ENCODE measurements around the gene TBPL1. TPM values are rescaled to one million over a fixed set of nuclear protein-coding genes. Genes with fewer than 3 reads are reported as not detected.
A peak's percentile ranks its signal among the peaks of the same experiment; 100 is the strongest.

Gene TBPL1
- total and polyA plus RNA-seq, 2 of the 13 experiments (the other 11 are each of a cell fraction or from before 2014, with no cell fraction given), result 25.3 to 39.3 TPM

DNA sequence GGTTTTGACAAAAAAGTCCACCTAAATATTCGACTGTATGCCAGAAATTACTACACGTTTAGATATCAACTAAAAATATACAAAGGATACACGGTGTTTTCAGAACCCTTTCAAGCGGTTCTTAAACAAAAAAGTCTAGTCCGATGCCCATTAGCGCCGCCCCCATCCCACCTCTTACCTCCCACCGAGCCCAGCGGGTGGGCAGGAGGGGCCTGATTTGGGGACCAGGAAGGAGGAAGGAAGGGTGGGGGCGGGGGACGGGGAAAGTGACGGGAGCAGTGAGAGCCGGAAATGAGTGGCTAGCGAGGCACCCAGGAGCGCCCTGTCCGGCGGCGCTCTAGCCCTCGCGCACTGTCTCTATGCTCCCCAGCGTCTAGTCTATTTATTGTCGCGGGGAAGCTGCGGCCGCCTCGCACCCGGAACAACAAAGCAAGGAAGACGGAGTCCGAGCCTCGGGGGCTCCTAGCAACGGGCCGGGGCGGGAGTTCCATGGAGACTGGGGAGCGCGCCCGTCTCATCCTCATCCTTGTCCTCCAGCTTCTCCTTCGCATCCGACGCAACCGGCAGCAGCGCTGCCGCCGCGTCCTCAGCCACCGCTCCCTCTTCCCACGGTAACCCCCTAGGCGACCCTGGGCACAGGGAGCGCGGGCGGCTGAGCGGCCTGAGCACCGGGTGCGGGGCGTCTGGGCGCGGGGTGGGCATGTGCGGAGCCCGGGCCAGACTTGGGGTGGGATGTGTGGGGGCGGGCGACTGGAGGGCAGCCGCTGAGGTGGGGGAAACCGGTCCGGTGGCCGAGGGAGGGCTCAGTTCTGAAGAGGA, at the start of gene TBPL1 (continued):
- TF ChIP-seq EHMT2 (IDR thresholded peaks at IDR 0.05; ENCODE audit: borderline replicate concordance, low read depth, low read length) (no peak), NFKB2 (CRISPR knock-in tag; IDR thresholded peaks at IDR 0.05; ENCODE audit: borderline replicate concordance) (peak; percentile 70; the same call in 1 of the 2 replicates), SUZ12 (IDR thresholded peaks at IDR 0.05; ENCODE audit: low read depth, low read length) (no peak), IRF1 (CRISPR knock-in tag; IDR thresholded peaks at IDR 0.05; ENCODE audit: low read depth) (no peak), ARNT2 (CRISPR knock-in tag; IDR thresholded peaks at IDR 0.05; ENCODE audit: low read depth) (peak; percentile 88), ZNF337 (CRISPR knock-in tag; IDR thresholded peaks at IDR 0.05; ENCODE audit: borderline replicate concordance, low read depth) (no peak), ZNF546 (CRISPR knock-in tag; conservative IDR thresholded peaks at IDR 0.05) (no peak), POLR2G (IDR thresholded peaks at IDR 0.05; ENCODE audit: low read depth, low read length) (peak; percentile 86), ZNF20 (CRISPR knock-in tag; IDR thresholded peaks at IDR 0.05) (no peak), ZBTB7B (CRISPR knock-in tag; IDR thresholded peaks at IDR 0.05) (peak; percentile 94), U2AF2 (IDR thresholded peaks at IDR 0.05; ENCODE audit: low read depth, low read length) (no peak), HNF1A (IDR thresholded peaks at IDR 0.05; ENCODE audit: low read depth) (0 out of 2 replicates have a peak, but pooled peaks have one; percentile 55), HNF1A (CRISPR knock-in tag; IDR thresholded peaks at IDR 0.05; ENCODE audit: borderline replicate concordance) (peak; percentile 73), ZNF362 (CRISPR knock-in tag; IDR thresholded peaks at IDR 0.05; ENCODE audit: borderline replicate concordance) (no peak; the same call in 1 of the 2 replicates), KDM2A (CRISPR knock-in tag; IDR thresholded peaks at IDR 0.05; ENCODE audit: borderline replicate concordance, low read depth) (peak; percentile 98), ZNF138 (CRISPR knock-in tag; IDR thresholded peaks at IDR 0.05; ENCODE audit: low read depth) (0 out of 2 replicates have a peak, but pooled peaks have one; percentile 60), DRAP1 (CRISPR knock-in tag; IDR thresholded peaks at IDR 0.05) (peak; percentile 99), MLLT10 (CRISPR knock-in tag; IDR thresholded peaks at IDR 0.05) (no peak)
- TF ChIP-seq, protein P1, sequence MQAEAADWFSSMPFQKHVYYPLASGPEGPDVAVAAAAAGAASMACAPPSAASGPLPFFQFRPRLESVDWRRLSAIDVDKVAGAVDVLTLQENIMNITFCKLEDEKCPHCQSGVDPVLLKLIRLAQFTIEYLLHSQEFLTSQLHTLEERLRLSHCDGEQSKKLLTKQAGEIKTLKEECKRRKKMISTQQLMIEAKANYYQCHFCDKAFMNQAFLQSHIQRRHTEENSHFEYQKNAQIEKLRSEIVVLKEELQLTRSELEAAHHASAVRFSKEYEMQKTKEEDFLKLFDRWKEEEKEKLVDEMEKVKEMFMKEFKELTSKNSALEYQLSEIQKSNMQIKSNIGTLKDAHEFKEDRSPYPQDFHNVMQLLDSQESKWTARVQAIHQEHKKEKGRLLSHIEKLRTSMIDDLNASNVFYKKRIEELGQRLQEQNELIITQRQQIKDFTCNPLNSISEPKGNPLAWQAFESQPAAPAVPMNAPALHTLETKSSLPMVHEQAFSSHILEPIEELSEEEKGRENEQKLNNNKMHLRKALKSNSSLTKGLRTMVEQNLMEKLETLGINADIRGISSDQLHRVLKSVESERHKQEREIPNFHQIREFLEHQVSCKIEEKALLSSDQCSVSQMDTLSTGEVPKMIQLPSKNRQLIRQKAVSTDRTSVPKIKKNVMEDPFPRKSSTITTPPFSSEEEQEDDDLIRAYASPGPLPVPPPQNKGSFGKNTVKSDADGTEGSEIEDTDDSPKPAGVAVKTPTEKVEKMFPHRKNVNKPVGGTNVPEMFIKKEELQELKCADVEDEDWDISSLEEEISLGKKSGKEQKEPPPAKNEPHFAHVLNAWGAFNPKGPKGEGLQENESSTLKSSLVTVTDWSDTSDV (CRISPR knock-in tag; IDR thresholded peaks at IDR 0.05), result no peak; the same call in 1 of the 2 replicates
